Stimulated activated naive B cell treated with anti-CD40 and anti-IgM and Interleukin-4, amounts not matched to agents 10 μg/mL and 1 μg/mL and 100 μg/mL, for 72 hours (primary cell): ENCODE data around the gene VCAM1.
"Not testable (repeated sequence)": the region's sequence is repeated elsewhere in the genome, so short reads cannot be mapped to it uniquely, and the experiment has no call there.

Experiments used
- ATAC-seq, 2 donors: fragments of 150-1000 bp; cut with Tn5 transposase; replicated peaks; 2 replicates each; pipeline ENCODE4 v1.10.0; 2021; ENCODE audit warnings: moderate library complexity in 1 of 2
- DNase-seq: peaks from one replicate; pipeline ENCODE4 v3.0.0; 2021
- H3K27ac Mint-ChIP-seq: one replicate; pipeline ENCODE4 v1.8.0; 2022; ENCODE audit warnings: mild to moderate bottlenecking, mixed read lengths
- H3K27me3 Mint-ChIP-seq, 2 donors: one replicate each; pipeline ENCODE4 v1.8.0; 2022; ENCODE audit warnings: mixed read lengths in 2 of 2
- H3K36me3 Mint-ChIP-seq, 2 donors: one replicate each; pipeline ENCODE4 v1.8.0; 2022; ENCODE audit warnings: mixed read lengths in 2 of 2, mild to moderate bottlenecking in 1 of 2
- H3K4me1 Mint-ChIP-seq, 2 donors: one replicate each; pipeline ENCODE4 v1.8.0; 2022; ENCODE audit warnings: mixed read lengths in 2 of 2, mild to moderate bottlenecking in 1 of 2
- H3K4me3 Mint-ChIP-seq, 2 donors: one replicate each; pipeline ENCODE4 v1.8.0; 2022; ENCODE audit warnings: mild to moderate bottlenecking in 2 of 2, mixed read lengths in 2 of 2, moderate library complexity in 1 of 2
- H3K9me3 Mint-ChIP-seq, 2 donors: one replicate each; pipeline ENCODE4 v1.8.0; 2022; ENCODE audit warnings: mixed read lengths in 2 of 2, mild to moderate bottlenecking in 1 of 2

The VCAM1 gene

GRCh38 chr1:100775483-100775882 lies 55.9 kb downstream of the VCAM1 start:
- H3K4me3 Mint-ChIP-seq: no peak overlapping the region
- peaks cover 0 to 3% of the 10 kb centered on the region in 2 donors for H3K9me3 Mint-ChIP-seq
- peaks cover 0 to 4% of the 10 kb centered on the region in 2 donors for H3K27me3 Mint-ChIP-seq
- H3K27ac Mint-ChIP-seq: no peak overlapping the region
- no peak for DNase-seq
- H3K4me1 Mint-ChIP-seq: no peaks in the 10 kb centered on the region
- no peaks in the 10 kb centered on the region for H3K36me3 Mint-ChIP-seq
- ATAC-seq: no peak

- DNase-seq (no peak), ATAC-seq (no peak)
- Mint-ChIP-seq H3K4me1 (no peaks in the 10 kb centered on the region), H3K27me3 (peaks cover 4% of the 10 kb centered on the region in 2 donors), H3K4me3 (no peak overlapping the region), H3K9me3 (peaks cover 7 to 12% of the 10 kb centered on the region in 2 donors), H3K27ac (no peak overlapping the region), H3K36me3 (peaks cover 0 to 4% of the 10 kb centered on the region in 2 donors)
These were observed 59.2 kb downstream of the VCAM1 start for GRCh38 chr1:100778748-100779147.

GRCh38 chr1:100780814-100781213 lies 61.3 kb downstream of the VCAM1 start:
- ATAC-seq (no peak), DNase-seq (no peak)
- Mint-ChIP-seq H3K4me1 (no peaks in the 10 kb centered on the region), H3K36me3 (peaks cover 0 to 4% of the 10 kb centered on the region in 2 donors), H3K27me3 (peaks cover 0 to 4% of the 10 kb centered on the region in 2 donors), H3K4me3 (no peak overlapping the region), H3K9me3 (peaks cover 7 to 12% of the 10 kb centered on the region in 2 donors), H3K27ac (no peak overlapping the region)

GRCh38 chr1:100781728-100782127 lies 62.2 kb downstream of the VCAM1 start:
- ATAC-seq, H3K27me3 Mint-ChIP-seq, H3K36me3 Mint-ChIP-seq, DNase-seq, H3K27ac Mint-ChIP-seq, H3K4me3 Mint-ChIP-seq, H3K4me1 Mint-ChIP-seq: not testable (repeated sequence)
- H3K9me3 Mint-ChIP-seq: peaks cover 7 to 12% of the 10 kb centered on the region in 2 donors

- Mint-ChIP-seq H3K36me3 (peaks cover 0 to 4% of the 10 kb centered on the region in 2 donors), H3K27ac (no peak overlapping the region), H3K27me3 (peaks cover 0 to 4% of the 10 kb centered on the region in 2 donors), H3K9me3 (peaks cover 7 to 12% of the 10 kb centered on the region in 2 donors), H3K4me3 (no peak overlapping the region), H3K4me1 (no peaks in the 10 kb centered on the region)
- DNase-seq (no peak), ATAC-seq (no peak)
These were observed 63.0 kb downstream of the VCAM1 start for GRCh38 chr1:100782473-100783039.

- no peak for DNase-seq
These were observed 66.0 kb downstream of the VCAM1 start for GRCh38 chr1:100785470-100786052.

GRCh38 chr1:100786870-100787269 lies 67.3 kb downstream of the VCAM1 start:
- ATAC-seq (no peak), DNase-seq (no peak)
- Mint-ChIP-seq H3K9me3 (peaks cover 4% of the 10 kb centered on the region in 2 donors), H3K36me3 (peaks cover 0 to 3% of the 10 kb centered on the region in 2 donors), H3K4me1 (no peaks in the 10 kb centered on the region), H3K4me3 (no peak overlapping the region), H3K27me3 (peaks cover 6 to 7% of the 10 kb centered on the region in 2 donors), H3K27ac (no peak overlapping the region)

More at GRCh38 chr1:100785470-100786052, 66.0 kb downstream of the VCAM1 start:
- Mint-ChIP-seq H3K36me3 (peaks cover 0 to 4% of the 10 kb centered on the region in 2 donors), H3K27ac (no peak overlapping the region), H3K4me1 (no peaks in the 10 kb centered on the region), H3K4me3 (no peak overlapping the region), H3K9me3 (peaks cover 9% of the 10 kb centered on the region in 2 donors), H3K27me3 (peaks cover 7% of the 10 kb centered on the region in 2 donors)
- ATAC-seq: no peak
